ENCODE measurements around the gene KCNQ1OT1.

Gene KCNQ1OT1

DNA sequence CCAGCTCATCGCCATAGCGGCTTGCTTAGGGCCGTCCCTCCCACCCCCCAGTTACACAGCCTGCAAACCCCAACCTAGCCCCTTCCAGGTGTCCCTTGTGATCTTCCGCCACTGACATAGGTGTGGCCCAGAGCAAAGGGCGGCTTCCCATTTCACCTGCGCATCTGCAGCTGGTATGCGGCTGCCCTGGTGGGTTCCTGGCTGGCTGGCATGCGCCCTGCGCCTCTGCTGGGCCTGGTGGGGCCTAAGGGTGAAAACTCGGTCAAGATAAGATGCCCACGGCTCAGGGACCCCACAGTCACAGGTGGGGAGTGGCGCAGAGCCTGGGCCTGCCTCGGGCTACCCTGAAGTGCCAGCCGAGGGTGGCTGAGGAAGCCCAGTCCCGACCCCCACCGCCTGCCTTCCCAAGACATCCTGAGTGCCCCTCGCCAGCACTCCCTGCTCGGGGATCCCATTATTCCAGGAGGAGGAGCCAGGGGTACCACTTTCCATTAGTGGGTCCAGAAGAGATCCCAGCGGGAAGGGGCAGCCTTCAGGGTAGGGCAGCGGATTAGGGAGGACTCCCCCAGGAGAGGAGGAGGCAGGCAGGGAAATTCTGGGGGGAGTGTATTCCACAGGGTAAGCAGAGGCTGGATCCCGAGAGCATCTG lies 36.9 kb upstream of the KCNQ1OT1 start:
- DNase-seq = no peak

DNA sequence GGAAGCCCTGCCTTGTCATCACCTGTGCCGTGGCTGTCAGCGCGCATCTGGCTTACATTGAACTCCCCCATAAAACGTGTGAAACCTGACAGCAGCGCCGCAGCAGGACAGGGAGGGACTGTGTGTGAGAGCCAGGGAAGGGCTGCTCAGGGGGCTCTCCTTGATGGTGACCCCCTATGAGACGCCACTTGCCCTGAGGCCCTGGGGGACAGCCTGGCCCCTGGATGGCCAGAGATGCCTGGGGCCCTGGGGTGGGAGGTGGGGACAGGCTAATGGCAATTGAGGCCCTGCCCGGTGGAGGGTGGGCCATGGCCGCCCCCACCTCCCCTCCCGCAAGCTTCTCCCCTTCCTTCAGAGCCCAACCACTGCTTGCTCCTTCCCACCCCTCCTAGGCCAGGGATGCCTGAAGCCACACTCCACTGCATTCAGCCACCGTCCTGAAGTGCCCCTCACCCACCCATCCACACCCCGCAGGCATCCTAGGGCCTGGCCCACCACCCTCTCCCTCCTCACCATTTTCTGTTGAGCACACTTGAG lies 35.3 kb upstream of the KCNQ1OT1 start:
- DNase-seq = no peak

DNA sequence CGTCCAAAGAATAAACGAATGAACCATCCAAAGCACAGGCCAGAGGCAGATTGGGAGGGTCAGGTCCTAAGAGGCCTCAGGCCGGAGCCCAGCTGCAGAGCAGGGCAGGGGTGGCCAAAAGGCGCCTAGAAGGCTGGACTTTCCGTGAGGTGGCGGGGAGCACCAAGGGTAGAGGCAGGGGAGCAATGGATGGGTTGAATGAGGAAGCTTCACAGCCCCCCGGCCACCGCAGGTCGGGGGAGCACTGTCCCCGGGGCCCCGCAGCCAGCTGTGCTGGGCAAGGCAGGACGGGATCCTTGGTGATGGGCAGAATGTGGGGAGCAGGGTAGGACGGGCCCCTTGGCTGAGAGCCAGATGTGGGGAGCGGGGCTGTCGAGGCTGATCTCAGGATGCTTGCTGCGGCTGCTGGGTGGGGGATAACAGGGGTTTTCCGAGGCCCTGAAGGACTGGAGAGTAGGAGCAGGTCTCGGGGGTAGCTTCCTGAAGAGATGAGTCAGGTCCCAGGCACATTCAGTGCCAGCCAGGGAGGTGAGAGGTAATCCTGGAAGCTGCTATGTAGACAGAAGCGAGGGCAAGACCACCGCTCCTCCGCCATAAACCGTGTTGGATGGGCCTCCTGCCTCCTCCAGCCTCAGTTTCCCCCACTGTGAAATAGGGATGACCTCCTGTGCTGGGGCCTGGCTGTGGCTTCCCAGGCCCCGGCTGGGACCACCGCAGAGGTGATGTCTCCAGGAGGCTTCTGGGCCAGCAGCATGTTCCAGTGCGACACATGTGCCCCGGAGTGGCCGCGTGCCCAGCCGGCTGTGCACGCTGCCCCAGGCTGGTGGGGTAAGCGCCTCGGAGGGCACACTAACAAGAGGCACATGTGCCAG lies 34.6 kb upstream of the KCNQ1OT1 start:
- no peak for DNase-seq

DNA sequence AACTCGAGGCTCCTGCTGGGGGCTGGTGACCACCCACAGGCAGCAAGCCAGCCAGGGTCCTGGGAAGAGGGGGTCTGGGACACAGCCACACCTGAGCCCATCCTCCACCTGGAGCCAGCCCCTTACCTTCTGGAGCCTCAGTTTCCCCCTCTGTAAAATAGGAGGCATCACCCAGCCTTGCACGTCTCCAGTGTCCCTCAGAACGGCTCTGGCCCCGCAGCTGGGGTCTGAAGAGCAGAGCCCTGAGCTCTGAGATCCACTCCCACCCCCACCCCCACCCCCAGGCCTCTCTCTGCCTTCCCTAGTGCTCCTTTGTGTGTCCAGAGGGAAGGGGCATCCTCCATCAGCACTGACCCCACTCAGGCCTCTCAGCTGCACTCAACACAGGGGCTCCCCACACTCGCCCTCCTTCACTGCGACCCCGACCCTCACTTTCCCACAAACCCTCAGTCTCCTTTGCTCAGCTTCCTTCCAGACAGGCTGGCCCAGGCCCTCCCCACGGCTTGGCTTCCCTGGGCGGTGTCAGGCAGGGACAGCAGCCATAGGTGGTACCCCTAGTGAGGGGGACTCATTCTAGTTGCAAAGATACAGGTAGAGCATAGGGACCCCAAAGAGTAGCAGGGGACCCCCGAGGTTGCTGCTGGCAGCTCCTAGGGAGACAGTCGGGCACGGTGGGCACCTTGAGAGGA lies 33.3 kb upstream of the KCNQ1OT1 start:
- no peak for DNase-seq

DNA sequence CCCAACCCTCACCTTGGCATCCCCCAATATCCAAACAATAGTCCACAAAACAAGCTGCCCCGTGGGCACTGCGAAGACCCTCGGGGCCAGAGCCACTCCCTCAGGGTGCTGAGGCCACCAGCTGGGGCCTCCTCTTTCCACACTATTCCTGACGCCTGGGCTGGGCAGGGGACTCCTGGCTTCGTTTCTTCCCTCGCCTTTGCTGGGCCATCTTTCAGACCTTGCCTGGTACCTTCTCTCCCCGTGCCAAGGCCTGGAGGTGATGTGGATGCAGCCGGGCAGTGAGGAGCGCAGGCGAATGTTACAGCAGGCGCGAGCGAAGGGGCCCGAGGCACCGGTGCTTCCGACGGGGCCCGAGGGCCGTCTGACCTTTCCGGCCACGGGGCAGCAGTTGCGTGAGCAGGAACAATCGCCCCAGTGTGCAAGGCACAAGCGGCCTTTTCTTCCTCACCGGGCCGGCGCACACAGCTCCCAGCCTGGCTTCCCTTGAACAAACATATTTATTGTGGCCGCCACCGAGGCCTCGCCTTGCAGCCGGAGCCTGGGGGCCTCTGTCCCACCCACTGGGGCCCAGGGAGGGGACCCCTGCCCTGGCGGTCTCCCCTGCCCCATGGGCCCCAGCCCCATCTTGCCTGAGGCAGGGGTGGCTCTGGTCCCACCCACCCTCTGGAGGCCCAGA lies 32.6 kb upstream of the KCNQ1OT1 start:
- no peak for DNase-seq

DNA sequence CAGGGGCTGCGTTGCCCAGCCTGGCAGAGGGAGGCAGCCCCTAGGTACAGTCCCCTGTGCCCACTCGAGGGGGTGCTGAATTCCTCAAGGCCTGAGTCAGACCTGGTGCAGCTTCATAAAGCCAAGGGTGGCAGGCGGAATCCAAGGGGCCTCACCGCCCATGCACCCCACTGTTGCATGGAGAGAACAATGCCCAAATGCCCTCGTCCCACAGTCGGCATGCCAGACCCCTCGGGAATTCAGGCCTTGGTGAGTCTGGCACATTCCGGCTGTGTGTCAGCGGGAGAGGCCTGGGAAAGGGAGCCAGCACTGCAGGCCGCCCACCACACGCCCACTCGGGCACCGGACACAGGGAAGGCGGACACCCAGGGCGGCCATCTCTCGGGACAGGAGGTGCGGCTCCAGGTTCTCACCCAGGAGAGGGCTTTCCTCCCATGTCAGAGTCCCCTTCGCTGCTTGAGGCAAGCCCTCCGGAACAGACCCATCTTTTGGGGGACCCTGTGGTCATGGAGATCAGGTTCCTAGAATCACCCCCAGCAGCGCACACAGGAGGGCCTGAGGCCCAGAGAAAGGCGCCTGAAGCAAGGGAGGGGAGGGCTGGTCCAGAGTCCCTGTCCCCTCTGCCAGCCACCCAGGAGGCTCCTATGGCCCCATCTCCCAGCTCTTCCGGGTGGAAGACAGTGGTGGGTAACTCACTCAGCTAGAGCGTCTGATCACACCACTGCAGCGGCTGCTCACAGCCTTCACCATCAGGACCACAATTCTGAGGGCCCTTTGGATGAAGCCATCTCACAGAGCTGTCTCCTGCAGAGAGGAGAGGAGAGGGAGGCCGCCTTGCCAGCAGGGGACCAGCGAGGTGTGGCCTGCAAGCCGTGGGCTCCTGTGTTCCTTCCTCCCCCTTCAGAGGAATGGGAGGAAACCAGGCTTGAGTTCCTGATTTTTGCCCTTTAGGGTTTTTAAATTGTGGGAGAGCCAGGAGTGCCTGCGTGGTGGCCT lies 31.6 kb upstream of the KCNQ1OT1 start:
- no peak for DNase-seq

DNA sequence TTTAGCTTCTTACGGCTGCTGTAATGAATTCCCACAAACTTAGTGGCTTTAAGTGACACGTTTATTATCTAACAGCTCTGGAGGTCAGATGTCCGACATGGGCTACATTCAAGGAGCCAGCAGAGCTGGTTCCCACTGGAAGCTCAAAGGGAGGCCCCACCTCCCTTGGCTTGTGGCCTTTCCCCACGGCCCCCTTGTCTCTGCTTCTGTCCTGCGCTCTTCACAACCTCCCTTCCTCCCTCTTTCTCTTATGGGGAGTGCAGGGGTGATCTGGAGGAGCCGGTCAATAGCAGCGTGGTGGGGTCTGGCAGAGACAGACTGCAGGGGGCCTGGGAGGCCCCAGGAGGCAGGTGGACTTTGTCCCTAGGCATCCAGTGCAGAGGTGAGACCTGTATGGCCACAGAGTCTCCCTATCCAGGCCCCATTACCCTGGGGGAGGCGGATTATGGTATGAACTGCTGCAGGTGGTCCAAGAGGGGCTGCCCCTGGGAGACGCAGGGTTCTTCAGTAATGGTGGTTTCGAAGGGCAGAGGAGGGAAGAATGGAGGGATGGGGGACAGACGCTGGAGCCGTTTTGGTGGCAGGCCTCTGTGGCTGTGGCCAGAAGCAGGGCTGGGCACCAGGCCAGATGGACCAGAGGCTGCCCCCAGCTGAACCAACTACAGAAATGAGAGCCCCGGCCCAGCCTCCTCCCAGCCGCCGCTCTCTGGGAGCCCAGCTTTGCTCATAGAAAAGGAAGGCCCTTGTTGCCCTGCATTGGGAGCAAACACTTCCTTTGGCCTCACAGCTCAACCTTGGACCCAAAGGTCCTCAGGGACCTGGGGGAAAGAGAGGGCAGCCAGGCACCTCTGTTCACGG lies 30.7 kb upstream of the KCNQ1OT1 start:
- DNase-seq = no peak

DNA sequence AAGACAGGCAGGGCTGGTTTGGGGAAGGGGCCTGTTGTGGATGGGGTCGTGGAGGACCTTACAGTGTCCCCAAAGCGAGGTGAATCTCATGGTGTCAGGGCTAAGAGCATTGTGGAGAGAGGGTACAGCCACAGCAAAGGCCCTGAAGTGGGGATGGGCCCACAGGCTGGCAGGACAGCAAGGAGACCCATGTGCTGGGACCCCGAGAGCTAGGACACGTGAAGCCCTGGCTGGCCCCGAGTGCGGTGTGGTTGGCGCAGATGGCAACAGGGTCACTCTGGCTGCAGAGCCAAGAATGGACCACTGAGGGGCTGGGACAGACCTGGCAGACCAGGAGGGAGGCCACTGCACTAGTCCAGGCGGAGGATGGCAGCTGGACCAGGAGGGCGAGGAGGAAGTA lies 30.0 kb upstream of the KCNQ1OT1 start:
- no peak for DNase-seq

DNA sequence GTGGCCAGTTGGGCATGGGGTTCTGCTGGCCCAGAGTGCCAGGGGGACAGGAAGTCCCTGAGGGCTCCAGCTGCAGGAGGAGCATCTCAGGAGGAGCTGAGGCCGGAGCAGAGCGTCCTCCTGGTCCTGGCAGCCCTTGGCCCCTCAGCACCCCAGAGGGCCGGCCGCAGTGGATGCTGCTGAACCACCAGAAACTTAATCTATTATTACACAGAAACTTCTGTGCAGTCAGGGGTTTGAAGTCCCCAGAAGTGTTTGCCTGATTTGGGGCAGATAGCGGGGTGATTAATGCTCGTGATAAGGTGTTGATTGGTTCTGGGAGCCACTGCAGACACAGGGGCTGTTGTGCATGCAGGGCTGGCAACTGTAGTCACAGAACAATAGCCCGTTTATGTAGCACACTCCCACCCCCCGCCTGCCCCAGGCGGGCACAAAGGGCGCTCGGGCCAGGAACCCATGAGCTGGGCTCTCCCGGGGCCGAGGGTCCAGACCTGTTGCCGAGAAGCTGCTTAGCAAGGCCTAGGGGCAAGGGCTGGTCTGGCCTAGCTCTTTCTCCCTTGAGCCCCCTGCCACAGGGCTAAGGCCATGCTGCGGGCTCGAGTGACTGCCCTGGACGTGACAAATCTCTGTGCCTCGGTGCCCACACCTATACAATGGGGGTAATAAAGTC lies 29.0 kb upstream of the KCNQ1OT1 start:
- DNase-seq = no peak

DNA sequence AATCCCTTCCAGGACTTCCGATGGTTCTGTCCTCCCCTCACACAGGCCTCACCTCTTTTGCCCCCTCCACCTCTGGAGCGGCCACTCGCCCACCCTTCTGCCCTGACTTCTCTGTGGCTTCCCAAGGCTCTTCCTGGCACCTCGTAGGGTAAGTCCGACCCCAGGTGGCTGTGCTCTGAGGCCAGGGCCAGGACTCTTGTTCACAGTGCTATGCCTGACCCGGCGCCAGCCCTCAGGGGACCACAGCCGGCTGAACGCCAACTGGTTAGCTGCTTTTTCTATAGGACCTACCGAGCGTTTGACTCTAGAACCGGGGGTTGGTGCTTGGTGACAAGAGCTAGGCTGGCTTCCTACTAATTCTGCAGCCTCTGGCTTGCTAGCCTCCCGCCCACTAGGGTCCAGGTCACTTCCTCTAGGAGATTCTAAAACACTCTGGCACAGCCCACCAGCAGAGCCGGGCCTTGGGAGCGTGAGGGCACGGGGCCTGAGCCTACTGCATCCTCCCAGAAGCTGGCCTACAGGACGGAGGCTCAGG lies 28.4 kb upstream of the KCNQ1OT1 start:
- DNase-seq = no peak

DNA sequence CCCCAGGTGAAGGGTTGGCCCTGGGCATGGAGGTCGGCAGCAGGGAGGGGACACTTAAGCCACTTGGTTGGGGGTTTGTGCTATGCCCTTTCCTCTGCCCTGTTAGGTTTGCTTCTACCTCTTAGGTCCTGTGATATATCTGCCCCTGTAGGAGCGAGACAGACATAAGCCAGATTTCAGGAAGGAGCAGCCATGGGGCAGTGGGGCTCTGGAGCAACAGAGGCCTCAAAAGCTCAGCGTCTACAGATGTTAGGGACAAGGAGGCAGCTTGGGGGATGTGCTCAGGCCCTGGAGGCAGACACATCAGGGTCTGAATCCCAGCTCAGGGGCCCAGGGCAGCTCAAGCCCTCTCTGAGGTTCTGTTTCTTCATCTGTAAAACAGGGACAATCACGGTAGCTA lies 27.2 kb upstream of the KCNQ1OT1 start:
- no peak for DNase-seq

DNA sequence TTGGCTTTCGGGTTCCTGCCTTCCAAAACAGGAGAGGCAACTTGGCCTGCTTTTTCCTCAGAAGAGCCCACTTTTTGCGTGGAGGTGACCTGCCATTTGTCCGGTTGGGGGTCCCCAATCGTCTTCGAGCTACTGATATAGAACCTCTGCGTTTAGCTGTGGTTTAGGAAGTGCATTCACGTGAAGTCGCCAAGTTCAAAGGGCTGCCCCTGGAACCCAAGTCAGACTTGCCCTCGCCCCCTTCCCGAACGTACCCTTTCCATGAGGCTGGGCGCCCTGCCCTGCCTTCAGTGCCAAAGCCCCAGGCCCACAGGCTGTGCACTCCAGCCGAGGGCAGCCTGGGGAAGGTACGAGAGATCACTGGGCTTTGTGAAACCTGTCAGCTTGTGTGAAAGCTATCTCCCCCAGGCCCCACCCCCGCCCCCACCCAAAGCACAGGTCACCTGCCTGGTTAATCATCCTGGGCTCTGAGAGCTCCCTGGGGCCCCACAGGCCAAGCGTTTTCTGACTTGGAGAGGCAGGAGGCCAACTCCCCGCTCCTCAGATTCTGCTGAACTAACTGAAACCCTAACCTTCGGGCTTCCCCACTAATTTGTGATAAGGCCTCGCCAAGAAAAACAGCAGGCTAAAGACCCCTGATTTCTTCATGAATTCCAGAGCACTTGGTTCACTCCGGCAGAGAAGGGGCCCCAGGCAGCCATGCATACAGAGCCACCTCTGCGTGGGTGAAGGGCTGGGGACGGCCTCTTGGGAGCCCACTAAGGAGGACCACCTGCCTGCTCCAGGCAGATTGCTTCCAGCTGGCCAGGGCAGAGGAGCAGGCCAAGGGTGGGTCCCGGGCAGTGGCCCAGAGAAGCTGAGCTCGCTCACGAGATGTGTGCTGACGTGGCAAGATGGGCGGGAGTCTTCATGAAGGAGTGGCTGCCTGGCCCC lies 25.8 kb upstream of the KCNQ1OT1 start:
- no peak for DNase-seq

DNA sequence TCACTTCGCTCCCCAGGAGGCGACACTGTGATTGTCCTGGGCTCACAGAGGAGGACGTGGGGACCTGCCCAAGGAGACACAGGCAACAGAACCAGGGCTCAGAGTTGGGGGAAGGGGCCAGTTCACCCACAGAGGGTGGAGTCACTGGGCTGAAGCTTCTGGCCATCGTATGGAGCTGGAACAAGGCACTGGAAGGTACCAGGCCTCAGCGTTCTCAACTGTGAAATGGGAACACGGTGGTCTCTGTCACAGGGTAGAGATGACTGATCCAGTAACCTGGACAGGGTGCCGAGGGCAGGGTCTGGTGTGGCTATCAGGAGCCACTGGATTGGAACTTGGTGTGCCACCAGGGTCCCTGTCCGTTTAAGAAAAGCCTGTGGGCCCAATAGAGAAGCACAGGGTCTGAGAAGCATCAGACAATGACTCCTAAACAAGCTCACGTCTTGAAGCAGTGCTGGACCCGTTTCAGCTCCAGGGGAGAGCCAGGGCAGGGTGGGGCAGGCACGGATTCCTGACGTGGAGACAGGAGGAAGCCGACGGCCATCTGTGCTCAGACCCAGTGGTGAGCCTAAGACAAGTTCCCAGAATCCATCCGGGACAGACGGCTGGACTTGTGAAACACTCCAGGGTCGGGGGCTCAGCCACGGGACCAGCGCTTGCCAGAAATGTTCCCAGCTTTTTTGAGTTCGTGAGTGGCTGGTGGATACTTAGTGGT lies 25.0 kb upstream of the KCNQ1OT1 start:
- no peak for DNase-seq

DNA sequence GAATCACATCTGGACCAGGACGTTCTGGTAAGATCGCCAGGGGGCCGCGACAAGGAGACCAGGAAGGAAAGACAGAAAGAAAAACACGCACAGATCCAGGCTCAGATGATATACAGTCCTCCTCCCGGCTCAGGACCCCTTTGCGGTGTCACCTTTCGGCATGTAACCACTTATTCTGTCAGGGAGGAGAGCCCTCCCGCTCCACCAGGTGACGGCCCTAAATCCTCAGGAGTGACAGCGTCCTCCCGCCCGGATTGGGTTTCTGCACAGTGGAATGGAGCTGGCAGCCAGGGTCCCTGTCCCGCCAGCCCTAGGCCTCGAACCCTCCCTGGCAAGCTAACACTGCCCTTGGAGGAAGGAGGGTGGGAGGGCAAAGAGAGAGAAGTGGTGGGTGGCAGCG lies 24.3 kb upstream of the KCNQ1OT1 start:
- DNase-seq = no peak

DNA sequence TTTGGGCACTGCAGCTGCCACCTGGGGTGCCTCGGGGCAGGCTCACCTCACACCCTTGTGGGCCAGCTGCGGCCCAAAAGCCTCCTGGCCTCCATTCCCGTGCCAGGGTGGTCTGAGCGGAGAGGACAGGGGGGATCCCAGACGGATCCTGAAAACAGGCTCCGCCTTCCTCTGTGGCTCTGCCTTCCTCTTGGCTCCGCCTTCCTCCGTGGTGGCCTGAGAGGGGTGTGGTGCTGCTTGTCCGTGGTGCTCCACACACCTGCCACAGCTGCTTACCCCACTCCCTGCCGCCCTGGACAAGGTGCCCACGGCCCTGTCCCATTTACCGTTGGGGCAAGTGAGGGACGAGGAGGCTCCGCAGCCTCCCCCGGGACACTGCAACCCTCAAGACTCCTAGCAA lies 23.2 kb upstream of the KCNQ1OT1 start:
- DNase-seq = no peak

DNA sequence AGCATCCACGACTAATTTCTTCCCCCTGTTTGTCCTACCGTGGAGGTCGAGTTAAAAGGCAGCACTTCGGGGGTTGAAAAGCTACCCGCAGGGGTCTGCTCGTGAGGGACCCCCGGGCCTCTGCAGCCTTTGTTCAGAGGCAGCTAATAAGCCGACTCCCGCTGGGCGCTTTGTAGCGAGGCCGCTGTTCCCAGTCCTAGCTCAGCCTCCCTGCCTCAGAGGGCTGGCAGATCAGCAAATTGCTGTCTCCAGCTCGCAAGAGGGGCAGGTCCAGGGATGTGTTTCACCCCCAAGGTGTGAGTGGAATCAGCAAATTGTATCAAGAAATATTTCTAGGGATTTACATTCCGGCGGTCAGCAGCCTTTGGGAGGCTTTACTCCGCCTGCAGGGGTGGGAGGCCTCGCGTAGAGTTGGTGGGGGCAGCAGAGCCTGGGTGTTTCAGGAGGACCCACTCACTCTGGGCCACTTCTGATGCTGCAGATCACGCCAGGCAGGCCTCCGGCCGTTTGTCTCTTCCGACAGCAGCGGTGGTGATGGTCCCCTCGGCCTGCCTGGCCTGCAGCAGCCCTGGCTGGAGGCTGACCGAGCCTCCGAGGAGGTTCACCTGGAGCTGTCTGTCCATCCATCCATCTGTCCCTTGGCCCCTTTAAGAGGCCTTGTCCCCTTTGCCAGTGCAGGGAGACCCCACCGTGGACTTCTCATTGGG lies 21.6 kb upstream of the KCNQ1OT1 start:
- no peak for DNase-seq

DNA sequence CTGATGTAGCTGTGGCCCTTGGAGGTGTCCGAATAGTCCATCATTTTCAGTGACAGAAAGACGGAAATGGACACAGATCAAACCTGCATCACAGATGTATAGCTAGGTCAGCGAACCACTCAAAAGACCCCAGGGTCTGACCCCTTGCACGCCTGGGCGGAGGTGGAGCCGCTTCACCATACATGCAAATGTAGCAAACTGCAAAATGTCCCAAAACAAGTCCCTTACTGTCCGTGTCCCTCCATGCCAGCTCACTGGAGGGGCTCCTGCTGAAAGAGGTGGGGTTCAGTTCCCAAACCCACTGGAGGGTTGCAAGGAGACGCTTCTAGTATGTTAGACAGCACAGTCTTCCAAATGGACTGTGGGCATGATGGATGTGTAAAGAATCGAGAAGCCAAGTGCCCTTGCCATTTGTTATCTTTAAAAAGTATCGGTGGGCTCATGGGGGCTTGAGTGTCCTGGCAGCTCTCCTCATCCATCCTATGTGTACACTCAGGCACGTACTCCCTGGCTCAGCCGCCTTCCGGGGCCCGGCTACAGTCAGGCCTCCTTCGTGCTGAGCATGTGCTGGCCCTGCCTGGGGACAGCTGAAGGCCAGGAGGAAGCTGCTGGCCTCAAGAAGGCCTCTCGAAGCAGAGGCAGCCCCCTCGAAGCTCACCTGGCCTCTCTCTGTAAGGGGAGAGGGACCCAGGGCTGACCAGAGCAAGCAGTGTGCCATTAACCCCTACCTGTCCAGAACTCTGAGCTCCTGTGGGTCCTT lies 20.2 kb upstream of the KCNQ1OT1 start:
- DNase-seq = no peak
